Measurements from ENCODE around the gene CDC42BPA. TPM values are rescaled to one million over a fixed set of nuclear protein-coding genes. Genes with fewer than 3 reads are reported as not detected.

The CDC42BPA gene
- total RNA-seq, 1 donor from 2014 or later: 61.6 TPM

- Mint-ChIP-seq H3K27ac (ENCODE audit: unreplicated experiment) (no peak overlapping the region), H3K36me3 (ENCODE audit: low read depth) (no peaks in the 10 kb centered on the region), H3K4me3 (ENCODE audit: unreplicated experiment) (no peak overlapping the region), H3K9me3 (ENCODE audit: low read depth) (peaks cover 2% of the 10 kb centered on the region), H3K4me1 (ENCODE audit: low read depth) (peaks cover 31% of the 10 kb centered on the region), H3K27me3 (ENCODE audit: low read depth) (no peaks in the 10 kb centered on the region)
- no peak for DNase-seq (ENCODE audit: low spot score)
- TF ChIP-seq CTCF (IDR thresholded peaks at IDR 0.05): no peak
Observed at GRCh38 chr1:227270554-227270953, 47.7 kb downstream of the CDC42BPA start.

DNA sequence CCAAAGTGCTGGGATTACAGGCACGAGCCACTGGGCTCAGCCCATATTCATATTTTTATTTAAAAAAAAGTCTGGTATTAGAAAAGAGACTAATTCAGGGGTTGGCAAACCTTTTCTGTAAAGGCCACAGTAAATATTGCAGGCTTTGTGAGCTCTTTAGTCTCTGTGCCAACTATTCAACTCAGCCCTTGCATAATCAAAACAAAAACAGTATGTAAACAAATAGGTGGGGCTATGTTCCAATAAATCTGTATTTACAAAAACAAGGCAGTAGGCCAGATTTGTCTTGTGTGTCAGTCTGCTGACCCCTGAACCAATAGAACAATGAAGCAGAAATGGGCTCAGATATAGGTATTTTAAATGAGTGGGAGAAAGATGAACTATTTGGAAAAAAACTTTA, 49.3 kb downstream of the CDC42BPA start:
- no peaks in the 10 kb centered on the region for H3K9me3 Mint-ChIP-seq (ENCODE audit: low read depth)
- TF ChIP-seq CTCF (IDR thresholded peaks at IDR 0.05): no peak
- H3K4me3 Mint-ChIP-seq (ENCODE audit: unreplicated experiment): no peak overlapping the region
- H3K27ac Mint-ChIP-seq (ENCODE audit: unreplicated experiment): no peak overlapping the region
- H3K36me3 Mint-ChIP-seq (ENCODE audit: low read depth): no peaks in the 10 kb centered on the region
- peaks cover 33% of the 10 kb centered on the region for H3K4me1 Mint-ChIP-seq (ENCODE audit: low read depth)
- H3K27me3 Mint-ChIP-seq (ENCODE audit: low read depth): no peaks in the 10 kb centered on the region
- DNase-seq (ENCODE audit: low spot score): no peak

GRCh38 chr1:227265891-227266290, 52.4 kb downstream of the CDC42BPA start:
- no peak for TF ChIP-seq CTCF (IDR thresholded peaks at IDR 0.05)
- H3K36me3 Mint-ChIP-seq (ENCODE audit: low read depth): no peaks in the 10 kb centered on the region
- no peak overlapping the region for H3K4me3 Mint-ChIP-seq (ENCODE audit: unreplicated experiment)
- no peaks in the 10 kb centered on the region for H3K9me3 Mint-ChIP-seq (ENCODE audit: low read depth)
- H3K4me1 Mint-ChIP-seq (ENCODE audit: low read depth): peaks cover 34% of the 10 kb centered on the region
- no peak overlapping the region for H3K27ac Mint-ChIP-seq (ENCODE audit: unreplicated experiment)
- DNase-seq (ENCODE audit: low spot score): no peak
- no peaks in the 10 kb centered on the region for H3K27me3 Mint-ChIP-seq (ENCODE audit: low read depth)

- H3K27ac Mint-ChIP-seq (ENCODE audit: unreplicated experiment): no peak overlapping the region
- no peaks in the 10 kb centered on the region for H3K27me3 Mint-ChIP-seq (ENCODE audit: low read depth)
- H3K4me1 Mint-ChIP-seq (ENCODE audit: low read depth): peaks cover 35% of the 10 kb centered on the region
- TF ChIP-seq CTCF (IDR thresholded peaks at IDR 0.05): no peak
- no peak for DNase-seq (ENCODE audit: low spot score)
- H3K4me3 Mint-ChIP-seq (ENCODE audit: unreplicated experiment): no peak overlapping the region
- no peaks in the 10 kb centered on the region for H3K9me3 Mint-ChIP-seq (ENCODE audit: low read depth)
- H3K36me3 Mint-ChIP-seq (ENCODE audit: low read depth): no peaks in the 10 kb centered on the region
Observed at GRCh38 chr1:227263869-227264268, 54.4 kb downstream of the CDC42BPA start.

DNA sequence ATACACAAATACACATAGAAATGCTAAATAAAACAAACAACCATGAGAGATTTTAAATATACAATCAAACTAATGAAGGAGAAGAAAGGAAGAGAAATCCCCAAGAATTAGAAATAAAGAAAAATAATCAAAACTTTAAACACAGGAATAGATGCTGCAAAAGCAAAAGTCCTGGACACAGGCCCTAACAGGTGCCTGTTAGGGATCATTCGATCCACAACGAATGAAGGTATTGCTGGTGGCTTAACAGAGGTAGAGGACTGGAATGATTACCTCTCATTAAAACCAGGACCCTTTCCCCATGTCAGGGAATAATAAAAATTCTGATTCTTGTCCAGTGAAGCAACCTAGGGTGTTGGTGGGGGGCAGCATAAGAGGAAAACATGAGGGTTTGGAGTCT, 56.8 kb downstream of the CDC42BPA start:
- Mint-ChIP-seq H3K36me3 (ENCODE audit: low read depth) (no peaks in the 10 kb centered on the region), H3K27me3 (ENCODE audit: low read depth) (no peaks in the 10 kb centered on the region), H3K9me3 (ENCODE audit: low read depth) (no peaks in the 10 kb centered on the region), H3K27ac (ENCODE audit: unreplicated experiment) (no peak overlapping the region), H3K4me3 (ENCODE audit: unreplicated experiment) (no peak overlapping the region), H3K4me1 (ENCODE audit: low read depth) (peaks cover 26% of the 10 kb centered on the region)
- TF ChIP-seq CTCF (IDR thresholded peaks at IDR 0.05): no peak
- no peak for DNase-seq (ENCODE audit: low spot score)

All from chondrocyte (in vitro differentiated cells).